Left colon (tissue), 2 donors: ENCODE results near the gene KLK4. TPM values are rescaled to one million over a fixed set of nuclear protein-coding genes. Genes with fewer than 3 reads are reported as not detected.

Experiments
- total RNA-seq, 2 donors: library from RNA; stranded (reverse); fragmentation: NEBNext Ultra II Directional; extraction: Animal tissue kit (Norgen Biotek cat#: 25700); gene quantifications; one replicate each; pipeline ENCODE4 v1.2.1, GENCODE V29; 2021
- donor health status: DM: no; HTN: no; CAD: no.
- donor health status: DM: yes; HTN: yes; CAD: no.

The KLK4 gene
- total RNA-seq, 2 donors from 2014 or later = 3.5 to 6.4 TPM

Other genes starting within 250 kb of the KLK4 start
- under 1 TPM; 0.21 to 0.36 TPM for gene SHANK1, start 191.6 kb downstream of the KLK4 start, total RNA-seq
- 1 to 10 TPM; 2.1 to 5.7 TPM for gene CLEC11A, start 188.0 kb downstream of the KLK4 start, total RNA-seq
- not detected for gene GPR32, start 140.9 kb downstream of the KLK4 start, total RNA-seq
- not detected for gene ACP4, start 121.0 kb downstream of the KLK4 start, total RNA-seq
- 100 to 1,000 TPM; 182 to 236 TPM for gene KLK1, start 87.6 kb downstream of the KLK4 start, total RNA-seq
- gene KLK15, start 77.8 kb downstream of the KLK4 start, total RNA-seq = 1 to 10 TPM; 4.5 to 8.5 TPM
- gene KLK3, start 56.5 kb downstream of the KLK4 start, total RNA-seq = 10 to 100 TPM in 1 of 2 donors, 1 to 10 TPM in 1; 5.7 to 11.7 TPM
- under 1 TPM in 1 of 2 donors, not detected in 1; 0.12 TPM for gene KLK2, start 38.0 kb downstream of the KLK4 start, total RNA-seq
- gene KLK5, start 41.6 kb upstream of the KLK4 start, total RNA-seq = not detected
- gene KLK6, start 58.2 kb upstream of the KLK4 start, total RNA-seq = not detected
- not detected for gene KLK7, start 72.5 kb upstream of the KLK4 start, total RNA-seq
- gene KLK8, start 90.2 kb upstream of the KLK4 start, total RNA-seq = not detected
- under 1 TPM; 0.37 to 0.70 TPM for gene KLK10, start 108.3 kb upstream of the KLK4 start, total RNA-seq
- gene KLK11, start 115.2 kb upstream of the KLK4 start, total RNA-seq = under 1 TPM; 0.47 to 0.64 TPM
- gene KLK12, start 123.6 kb upstream of the KLK4 start, total RNA-seq = under 1 TPM; 0.73 to 0.81 TPM
- gene KLK13, start 153.7 kb upstream of the KLK4 start, total RNA-seq = under 1 TPM; 0.43 to 0.98 TPM
- under 1 TPM in 1 of 2 donors, not detected in 1; 0.49 TPM for gene KLK14, start 171.5 kb upstream of the KLK4 start, total RNA-seq
- gene CTU1, start 197.0 kb upstream of the KLK4 start, total RNA-seq = 1 to 10 TPM; 4.6 to 5.6 TPM
- gene SIGLEC9, start 213.5 kb upstream of the KLK4 start, total RNA-seq = 1 to 10 TPM in 1 of 2 donors, under 1 TPM in 1; 0.82 to 2.0 TPM
- 1 to 10 TPM; 1.1 to 1.3 TPM for gene SIGLEC7, start 230.9 kb upstream of the KLK4 start, total RNA-seq